PFSK-1 (cell line): ENCODE results near the gene RAB8A.

Source experiments
- FOXP2 ChIP-seq: optimal IDR thresholded peaks from 2 replicates; pipeline ENCODE3; 2011; ENCODE audit warnings: borderline replicate concordance, control low read depth, inconsistent platforms; ENCODE audit not compliant: insufficient read depth; ENCODE audit errors: extremely low read length, extremely low read depth
- POLR2AphosphoS5 ChIP-seq: IDR thresholded peaks from 2 replicates; pipeline ENCODE4 v1.6.1; 2012; ENCODE audit warnings: low read depth, mild to moderate bottlenecking, control low read depth, low read length, moderate library complexity
- REST ChIP-seq, 2 experiments: IDR thresholded peaks; 2 replicates each; pipeline versions ENCODE4 v1.6.1 to v1.8.0; 2011 to 2012; ENCODE audit warnings: low read depth in 2 of 2, low read length in 2 of 2, control low read depth in 1 of 2, inconsistent platforms in 1 of 2, mild to moderate bottlenecking in 1 of 2, moderate library complexity in 1 of 2; ENCODE audit not compliant: insufficient read depth in 1 of 2
- SIN3A ChIP-seq: IDR thresholded peaks from 2 replicates; pipeline ENCODE4 v1.6.1; 2012; ENCODE audit warnings: mild to moderate bottlenecking, low read length, moderate library complexity, borderline replicate concordance; ENCODE audit not compliant: insufficient read depth
- TAF1 ChIP-seq: IDR thresholded peaks from 2 replicates; pipeline ENCODE4 v1.6.1; 2012; ENCODE audit warnings: low read length, control low read depth, borderline replicate concordance; ENCODE audit not compliant: insufficient read depth

RAB8A gene

GRCh38 chr19:16115301-16116039, 3.8 kb downstream of the RAB8A start:
- TF ChIP-seq REST (IDR thresholded peaks at IDR 0.05; ENCODE audit: insufficient read depth in 1 of 2, low read depth in 2 of 2, low read length in 2 of 2), result no peak

- TF ChIP-seq TAF1, result no peak
- TF ChIP-seq POLR2AphosphoS5, result no peak
- no peak for TF ChIP-seq FOXP2
- no peak for TF ChIP-seq REST (IDR thresholded peaks at IDR 0.05; ENCODE audit: insufficient read depth in 1 of 2, low read depth in 2 of 2, low read length in 2 of 2)
- no peak for TF ChIP-seq SIN3A
These were observed 4.4 kb downstream of the RAB8A start for GRCh38 chr19:16116067-16116466.

- TF ChIP-seq REST (IDR thresholded peaks at IDR 0.05; ENCODE audit: insufficient read depth in 1 of 2, low read depth in 2 of 2, low read length in 2 of 2) (no peak), SIN3A (no peak), FOXP2 (no peak), TAF1 (no peak), POLR2AphosphoS5 (no peak)
These were observed 5.9 kb downstream of the RAB8A start for GRCh38 chr19:16117594-16118033.

GRCh38 chr19:16118489-16119033, 6.9 kb downstream of the RAB8A start:
- TF ChIP-seq REST (IDR thresholded peaks at IDR 0.05; ENCODE audit: insufficient read depth in 1 of 2, low read depth in 2 of 2, low read length in 2 of 2) (no peak), FOXP2 (no peak), TAF1 (no peak), POLR2AphosphoS5 (no peak), SIN3A (no peak)
